ENCODE data around the gene SLC16A13.

Gene SLC16A13

GRCh38 chr17:6996256-6997011, 39.4 kb upstream of the SLC16A13 start:
- TF ChIP-seq Cebpa-rat (IDR thresholded peaks at IDR 0.05): no peak
- Histone ChIP-seq H3K27ac (no peak overlapping the region), H3K27me3 (no peaks in the 10 kb centered on the region), H3K4me1 (peaks cover 0 to 21% (median 12%) of the 10 kb centered on the region in 10 experiments; a peak in 13 of 20 replicates), H3K4me3 (no peak overlapping the region), H3K36me3 (peaks cover 43 to 65% (median 55%) of the 10 kb centered on the region in 11 experiments), H3K9me3 (replicated peaks in 1 of 11) (no peaks in the 10 kb centered on the region), H3K9ac (no peak overlapping the region), H4K20me1 (peaks cover 0 to 66% (median 11%) of the 10 kb centered on the region in 11 experiments; a peak in 12 of 22 replicates), H3K4me2 (no peak overlapping the region)

GRCh38 chr17:6997171-6997570, 38.6 kb upstream of the SLC16A13 start:
- H3K9me3 ChIP-seq (replicated peaks in 1 of 11): no peaks in the 10 kb centered on the region
- no peak overlapping the region for H3K9ac ChIP-seq
- peaks cover 50 to 72% (median 63%) of the 10 kb centered on the region in 11 experiments for H3K36me3 ChIP-seq
- no peaks in the 10 kb centered on the region for H3K27me3 ChIP-seq
- no peak overlapping the region for H3K27ac ChIP-seq
- H3K4me1 ChIP-seq: peaks cover 0 to 21% (median 12%) of the 10 kb centered on the region in 10 experiments; a peak in 13 of 20 replicates
- no peak for TF ChIP-seq Cebpa-rat (IDR thresholded peaks at IDR 0.05)
- H4K20me1 ChIP-seq: peaks cover 0 to 73% (median 17%) of the 10 kb centered on the region in 11 experiments; a peak in 12 of 22 replicates
- no peak overlapping the region for H3K4me3 ChIP-seq
- H3K4me2 ChIP-seq: no peak overlapping the region

- Histone ChIP-seq H3K36me3 (peaks cover 66 to 89% (median 78%) of the 10 kb centered on the region in 11 experiments), H3K9ac (no peak overlapping the region; a peak in 1 of 22 replicates), H3K4me3 (no peak overlapping the region), H3K27me3 (no peaks in the 10 kb centered on the region), H4K20me1 (peaks cover 5 to 90% (median 33%) of the 10 kb centered on the region in 11 experiments; a peak in 19 of 22 replicates), H3K27ac (no peak overlapping the region), H3K4me1 (peaks cover 0 to 13% (median 8%) of the 10 kb centered on the region in 10 experiments; a peak in 13 of 20 replicates), H3K4me2 (no peak overlapping the region), H3K9me3 (replicated peaks in 1 of 11) (no peaks in the 10 kb centered on the region)
- no peak for TF ChIP-seq Cebpa-rat (IDR thresholded peaks at IDR 0.05)
Observed at GRCh38 chr17:6998855-6999508, 36.8 kb upstream of the SLC16A13 start.

- Histone ChIP-seq H3K4me2 (no peak overlapping the region), H3K9ac (no peak overlapping the region), H3K27ac (no peak overlapping the region), H3K4me3 (no peak overlapping the region), H3K36me3 (peaks cover 64 to 76% (median 68%) of the 10 kb centered on the region in 11 experiments), H3K4me1 (peaks cover 0 to 3% (median 0%) of the 10 kb centered on the region in 10 experiments; a peak in 2 of 20 replicates), H4K20me1 (peaks cover 16 to 93% (median 52%) of the 10 kb centered on the region in 11 experiments), H3K9me3 (replicated peaks in 1 of 11) (no peaks in the 10 kb centered on the region), H3K27me3 (no peaks in the 10 kb centered on the region)
- TF ChIP-seq Cebpa-rat (IDR thresholded peaks at IDR 0.05): no peak
Observed at GRCh38 chr17:7001318-7001961, 34.4 kb upstream of the SLC16A13 start.

- H3K9ac ChIP-seq: no peak overlapping the region
- H3K27me3 ChIP-seq: no peaks in the 10 kb centered on the region
- H4K20me1 ChIP-seq: peaks cover 25 to 93% (median 63%) of the 10 kb centered on the region in 11 experiments
- H3K4me3 ChIP-seq: no peak overlapping the region
- H3K27ac ChIP-seq: no peak overlapping the region
- H3K4me1 ChIP-seq: peaks cover 0 to 3% (median 0%) of the 10 kb centered on the region in 10 experiments; a peak in 3 of 20 replicates
- TF ChIP-seq Cebpa-rat (IDR thresholded peaks at IDR 0.05): no peak
- peaks cover 59 to 75% (median 64%) of the 10 kb centered on the region in 11 experiments for H3K36me3 ChIP-seq
- no peaks in the 10 kb centered on the region for H3K9me3 ChIP-seq (replicated peaks in 1 of 11)
- H3K4me2 ChIP-seq: no peak overlapping the region
Observed at GRCh38 chr17:7002288-7003047, 33.3 kb upstream of the SLC16A13 start.

GRCh38 chr17:7003745-7004144, 32.1 kb upstream of the SLC16A13 start:
- Histone ChIP-seq H4K20me1 (peaks cover 25 to 95% (median 76%) of the 10 kb centered on the region in 11 experiments), H3K4me1 (peaks cover 0 to 10% (median 4%) of the 10 kb centered on the region in 10 experiments; a peak in 11 of 20 replicates), H3K27ac (no peak overlapping the region), H3K9ac (no peak overlapping the region), H3K36me3 (peaks cover 49 to 74% (median 58%) of the 10 kb centered on the region in 11 experiments), H3K9me3 (replicated peaks in 1 of 11) (no peaks in the 10 kb centered on the region), H3K27me3 (no peaks in the 10 kb centered on the region), H3K4me3 (no peak overlapping the region), H3K4me2 (no peak overlapping the region)
- no peak for TF ChIP-seq Cebpa-rat (IDR thresholded peaks at IDR 0.05)

GRCh38 chr17:7004398-7005253, 31.2 kb upstream of the SLC16A13 start:
- no peak overlapping the region for H3K4me3 ChIP-seq
- peaks cover 25 to 95% (median 83%) of the 10 kb centered on the region in 11 experiments for H4K20me1 ChIP-seq
- H3K36me3 ChIP-seq: peaks cover 41 to 73% (median 53%) of the 10 kb centered on the region in 11 experiments
- no peaks in the 10 kb centered on the region for H3K27me3 ChIP-seq
- H3K9ac ChIP-seq: no peak overlapping the region
- H3K27ac ChIP-seq: no peak overlapping the region
- TF ChIP-seq Cebpa-rat (IDR thresholded peaks at IDR 0.05): no peak
- no peaks in the 10 kb centered on the region for H3K9me3 ChIP-seq (replicated peaks in 1 of 11)
- no peak overlapping the region for H3K4me2 ChIP-seq
- peaks cover 5 to 19% (median 10%) of the 10 kb centered on the region in 10 experiments; a peak in 19 of 20 replicates for H3K4me1 ChIP-seq

GRCh38 chr17:7005716-7006115, 30.1 kb upstream of the SLC16A13 start:
- Histone ChIP-seq H3K4me3 (no peak overlapping the region), H3K4me1 (peaks cover 15 to 30% (median 21%) of the 10 kb centered on the region in 10 experiments), H3K9ac (no peak overlapping the region), H3K27me3 (no peaks in the 10 kb centered on the region), H3K36me3 (peaks cover 33 to 67% (median 43%) of the 10 kb centered on the region in 11 experiments), H3K27ac (no peak overlapping the region), H3K4me2 (no peak overlapping the region), H3K9me3 (replicated peaks in 1 of 11) (no peaks in the 10 kb centered on the region), H4K20me1 (peaks cover 25 to 95% (median 79%) of the 10 kb centered on the region in 11 experiments)
- TF ChIP-seq Cebpa-rat (IDR thresholded peaks at IDR 0.05): no peak
